Activated gamma-delta T cell treated with Interleukin-2 at 50 U/mL for 16 hours (primary cell): Measurements from ENCODE around the gene D2HGDH.
"Not testable (repeated sequence)": the region's sequence is repeated elsewhere in the genome, so short reads cannot be mapped to it uniquely, and the experiment has no call there.

Experiments
- DNase-seq: peaks from one replicate; pipeline ENCODE4 v3.0.0-alpha.2; 2020

Gene D2HGDH

GRCh38 chr2:241771286-241772062 is 37.0 kb downstream of the D2HGDH start:
- no peak for DNase-seq

GRCh38 chr2:241772063-241772499 is 37.7 kb downstream of the D2HGDH start:
- no peak for DNase-seq

GRCh38 chr2:241773511-241774418 is 39.3 kb downstream of the D2HGDH start:
- DNase-seq: no peak

DNA sequence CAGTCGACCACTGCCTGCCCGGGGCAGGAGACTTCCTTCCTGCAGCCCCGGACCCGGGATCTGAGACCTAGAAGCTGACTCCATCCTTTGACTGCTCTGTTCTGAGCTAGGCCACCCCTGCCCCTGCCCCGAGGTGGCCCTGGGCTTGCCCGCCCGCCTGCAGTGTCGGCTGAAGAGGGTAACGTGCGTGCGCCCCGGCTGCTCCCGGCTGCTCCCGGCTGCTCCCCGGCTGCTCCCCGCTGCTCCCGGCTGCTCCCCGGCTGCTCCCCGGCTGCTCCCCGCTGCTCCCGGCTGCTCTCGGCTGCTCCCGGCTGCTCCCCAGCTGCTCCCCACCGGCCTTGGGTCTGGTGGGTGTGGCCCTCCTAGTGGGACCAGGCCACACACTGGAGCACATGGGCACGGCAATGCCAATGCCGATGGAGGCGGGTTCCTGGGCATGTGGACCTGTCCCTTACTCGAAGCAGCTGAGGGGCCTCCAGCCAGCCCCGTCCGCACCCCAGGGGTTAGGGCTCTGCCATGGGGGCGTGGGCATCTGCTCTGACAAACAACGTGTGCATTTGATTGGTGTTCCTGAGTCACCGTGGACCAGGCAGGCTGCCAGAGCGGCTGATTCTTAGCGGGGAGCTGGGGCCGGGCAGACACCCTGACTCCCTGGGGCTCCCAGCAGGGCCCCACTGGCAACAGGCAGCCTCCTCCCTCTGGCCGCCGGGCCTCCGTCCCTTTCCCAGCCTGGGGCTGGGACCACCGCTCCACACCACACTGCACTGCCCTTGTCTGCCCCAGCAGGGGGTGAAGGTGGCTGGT is 40.2 kb downstream of the D2HGDH start:
- DNase-seq: peak; percentile 2

DNA sequence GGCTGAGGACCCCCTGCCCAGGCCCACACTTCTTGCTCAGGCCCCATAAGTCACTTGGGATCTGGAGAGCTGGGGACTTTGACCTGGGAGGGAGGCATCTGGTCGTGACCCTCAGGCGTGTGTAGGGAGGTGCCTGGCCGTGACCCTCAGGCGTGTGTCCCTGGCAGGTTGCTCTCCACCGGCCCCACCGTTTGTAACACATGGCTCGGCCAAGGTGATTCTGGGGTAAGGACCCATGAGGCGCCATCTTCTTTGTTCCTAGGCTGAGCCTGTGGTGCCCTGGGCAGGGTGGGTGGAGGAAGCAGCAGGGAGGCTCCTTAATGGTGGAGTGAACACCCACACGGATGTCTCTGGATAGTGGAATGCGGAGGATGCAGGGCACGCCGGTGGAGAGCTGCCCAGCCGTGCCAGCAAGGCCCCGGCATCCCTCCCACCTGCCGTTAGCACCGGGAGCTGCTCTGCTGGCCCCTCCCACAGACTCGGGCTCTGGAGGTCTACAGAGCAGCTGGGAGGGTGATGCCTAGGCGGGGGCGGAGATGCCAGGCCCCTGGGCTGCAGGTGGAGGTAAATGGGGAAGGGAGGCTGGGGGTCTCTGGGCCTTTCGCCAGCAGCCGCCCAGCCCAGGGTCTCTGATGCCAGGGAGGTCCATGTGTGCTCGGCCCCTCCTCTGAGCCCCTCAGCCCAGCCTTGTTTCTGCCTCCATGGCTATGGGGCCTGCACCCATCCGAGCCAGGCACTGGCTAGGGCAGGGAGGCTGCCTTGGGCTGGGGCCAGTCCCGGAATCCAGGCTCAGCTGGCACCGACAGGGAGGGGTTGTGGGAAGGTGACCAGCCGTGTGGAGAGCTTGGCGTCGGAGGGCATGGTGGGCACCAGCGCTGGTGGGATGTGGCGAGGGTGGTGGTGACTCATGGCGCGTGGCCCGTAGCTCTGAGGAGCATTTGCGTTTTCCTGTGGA is 41.1 kb downstream of the D2HGDH start:
- no peak for DNase-seq

GRCh38 chr2:241776336-241777169 is 42.1 kb downstream of the D2HGDH start, which contains the start of gene GAL3ST2:
TSS of gene GAL3ST2 (plus strand) at chr2:241776822. CDS start at chr2:241776956, 134 bp downstream.
- DNase-seq: no peak

- peak; percentile 3 for DNase-seq
These were observed 42.8 kb downstream of the D2HGDH start for GRCh38 chr2:241777170-241777685.

- DNase-seq: no peak
These were observed 43.5 kb downstream of the D2HGDH start for GRCh38 chr2:241777686-241778627.

DNA sequence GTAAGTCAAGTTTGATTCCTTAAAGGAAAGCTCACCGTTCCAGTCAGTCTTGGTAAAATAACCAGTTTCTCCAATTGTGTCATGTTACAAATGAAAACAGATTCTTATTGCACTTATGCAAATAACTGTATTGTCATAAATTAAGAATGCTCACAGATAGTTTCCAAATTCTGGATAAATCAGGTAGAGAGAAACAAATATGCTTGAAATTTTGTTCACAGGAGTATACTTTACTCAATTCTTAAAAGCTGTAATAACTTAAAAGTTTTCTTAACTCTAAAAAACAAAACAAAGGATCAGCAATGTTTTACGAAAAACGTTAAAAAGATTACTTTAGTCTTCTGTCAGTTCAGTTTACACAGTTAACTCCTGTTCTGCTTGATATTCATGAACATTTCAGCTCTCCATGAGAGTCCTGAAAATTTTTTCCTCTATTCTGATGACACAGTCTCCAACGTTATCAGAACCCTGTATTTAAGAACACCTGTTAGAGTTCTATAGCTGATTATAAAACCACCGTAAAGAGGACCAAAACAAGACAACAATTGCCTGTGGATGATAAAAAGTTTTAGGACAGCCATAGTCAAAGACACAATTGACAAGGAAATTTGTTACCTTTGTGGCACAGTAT is 46.6 kb downstream of the D2HGDH start:
- no peak for DNase-seq

DNA sequence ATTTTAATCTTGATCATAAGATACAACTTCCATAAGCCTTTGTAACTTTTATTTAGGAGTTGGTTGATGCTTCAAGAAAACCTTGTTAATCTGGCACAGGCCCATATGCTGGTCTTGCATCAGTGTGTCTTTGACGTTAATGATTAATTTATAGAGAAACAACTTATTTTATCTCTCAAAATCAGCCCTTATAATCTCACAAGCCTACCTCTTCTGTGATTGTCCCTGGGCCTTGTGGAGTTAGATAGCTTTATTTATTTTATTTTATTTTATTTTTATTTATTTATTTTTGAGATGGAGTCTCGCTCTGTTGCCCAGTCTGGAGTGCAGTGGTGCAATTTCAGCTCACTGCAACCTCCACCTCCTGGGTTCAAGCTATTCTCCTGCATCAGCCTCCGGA is 47.6 kb downstream of the D2HGDH start:
- DNase-seq: not testable (repeated sequence)

DNA sequence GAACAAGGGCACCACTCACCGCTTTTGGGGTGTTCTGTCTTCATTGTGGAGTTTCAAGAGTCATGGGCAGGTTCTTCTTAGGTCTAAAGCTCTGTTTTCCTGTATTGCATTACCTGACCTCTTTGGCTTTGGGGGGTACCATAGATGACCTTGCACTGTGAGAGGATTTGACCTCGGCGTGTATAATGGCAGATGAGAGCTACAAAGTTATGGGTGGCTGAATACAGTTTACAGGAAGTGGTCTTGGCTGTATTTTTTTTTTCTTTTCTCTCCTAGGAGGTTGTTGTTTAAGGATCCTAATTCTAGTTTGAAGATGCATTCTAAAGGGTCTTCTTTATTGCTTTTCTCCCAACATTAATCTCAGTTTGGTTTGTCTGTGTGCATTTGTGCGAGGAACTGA is 53.7 kb downstream of the D2HGDH start:
- no peak for DNase-seq

- DNase-seq: peak; percentile 3
These were observed 54.1 kb downstream of the D2HGDH start for GRCh38 chr2:241788572-241788971.

GRCh38 chr2:241791385-241791784 is 57.0 kb downstream of the D2HGDH start:
- DNase-seq: not testable (repeated sequence)

DNA sequence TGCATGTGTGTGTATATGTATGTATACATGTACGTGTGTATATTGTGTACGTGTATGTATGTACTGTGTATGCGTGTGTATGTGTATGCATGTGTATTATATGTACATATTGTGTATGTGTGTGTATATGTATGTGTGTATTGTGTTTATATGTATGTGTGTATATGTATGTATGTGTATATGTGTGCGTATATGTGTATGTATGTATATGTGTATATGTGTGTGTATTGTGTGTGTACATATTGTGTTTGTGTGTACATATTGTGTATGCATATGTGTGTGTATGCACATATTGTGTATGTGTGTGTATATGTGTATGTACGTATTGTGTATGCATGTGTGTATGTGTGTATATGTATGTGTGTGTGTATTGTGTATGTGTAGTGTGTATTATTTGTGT is 59.0 kb downstream of the D2HGDH start:
- no peak for DNase-seq

DNA sequence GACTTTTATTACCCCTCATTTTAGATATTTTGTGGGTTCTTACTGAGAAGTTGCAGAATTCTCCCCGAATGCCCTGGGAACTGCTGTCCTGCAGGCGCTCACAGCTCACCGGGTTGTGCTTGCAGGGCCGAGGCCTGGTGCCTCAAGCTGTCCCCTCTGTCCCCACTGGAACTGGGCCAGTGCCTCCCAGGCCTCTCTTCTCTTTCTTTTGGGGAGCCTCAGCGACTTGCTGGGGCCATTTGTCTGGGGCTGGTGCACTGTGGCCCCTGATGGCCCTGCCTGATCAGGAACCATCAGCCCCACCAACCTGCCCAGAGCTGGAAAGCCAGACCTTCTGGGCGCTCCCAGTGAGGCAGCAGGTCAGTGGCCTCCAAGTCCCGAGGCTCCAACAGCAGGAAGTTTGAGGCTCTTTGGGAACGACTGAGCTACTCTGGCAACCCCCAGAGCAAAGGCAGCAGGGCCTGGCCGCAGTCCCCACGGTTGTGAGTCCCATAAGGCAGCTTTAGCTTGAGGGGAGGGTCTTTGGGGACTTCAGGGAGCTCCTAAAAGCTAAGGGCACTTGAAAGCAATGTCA is 59.9 kb downstream of the D2HGDH start:
- DNase-seq: no peak

DNA sequence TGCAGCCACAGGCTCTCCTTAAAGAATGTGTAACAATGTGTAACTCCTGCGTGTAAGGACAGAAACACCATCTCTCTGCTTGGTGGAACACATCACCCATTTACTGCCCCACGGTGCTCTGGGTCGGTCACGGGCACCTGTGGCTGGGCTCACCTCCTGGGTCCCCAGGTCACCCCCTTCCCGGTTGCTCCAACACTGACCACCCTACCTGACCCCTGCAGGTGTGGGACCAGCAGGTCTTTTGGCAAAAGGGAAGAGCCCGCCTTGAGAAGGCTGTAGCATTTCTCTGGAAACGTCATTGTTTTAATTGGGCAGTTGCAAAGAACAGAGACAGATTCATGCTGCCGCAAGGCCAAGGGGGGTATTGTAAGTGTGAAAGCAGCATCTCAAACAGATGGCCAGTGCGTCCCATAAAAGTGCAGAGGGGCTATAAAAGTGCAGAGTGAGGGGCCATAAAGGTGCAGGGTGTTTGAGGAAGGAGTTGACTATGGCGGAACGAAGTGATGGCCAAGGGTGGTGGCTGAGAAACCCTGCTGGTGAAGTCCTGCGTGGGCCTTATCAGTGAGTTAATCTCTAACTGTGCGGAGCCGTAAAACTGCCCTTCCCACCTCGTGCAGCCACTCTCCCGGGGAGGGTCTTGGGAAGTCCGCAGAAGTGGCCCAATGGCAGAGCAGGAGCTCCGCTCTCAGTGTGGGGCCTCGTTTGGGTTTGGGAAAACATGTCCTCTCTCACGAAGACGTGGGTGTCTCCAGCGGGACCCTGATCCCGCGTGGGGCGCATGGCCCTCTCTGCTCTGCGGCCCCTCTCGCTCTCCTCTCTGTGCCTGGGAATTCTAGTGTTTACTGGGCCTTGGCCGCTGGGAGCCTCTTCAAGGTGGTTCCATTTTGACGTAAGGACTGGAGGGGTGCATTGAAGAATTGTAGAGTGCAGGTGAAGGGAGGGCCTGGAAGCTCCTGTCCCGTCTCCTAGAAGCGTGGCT is 60.9 kb downstream of the D2HGDH start:
- no peak for DNase-seq

- no peak for DNase-seq
These were observed 61.8 kb downstream of the D2HGDH start for GRCh38 chr2:241796209-241796608.
